ENCODE data around the gene NPAS3.

DNA sequence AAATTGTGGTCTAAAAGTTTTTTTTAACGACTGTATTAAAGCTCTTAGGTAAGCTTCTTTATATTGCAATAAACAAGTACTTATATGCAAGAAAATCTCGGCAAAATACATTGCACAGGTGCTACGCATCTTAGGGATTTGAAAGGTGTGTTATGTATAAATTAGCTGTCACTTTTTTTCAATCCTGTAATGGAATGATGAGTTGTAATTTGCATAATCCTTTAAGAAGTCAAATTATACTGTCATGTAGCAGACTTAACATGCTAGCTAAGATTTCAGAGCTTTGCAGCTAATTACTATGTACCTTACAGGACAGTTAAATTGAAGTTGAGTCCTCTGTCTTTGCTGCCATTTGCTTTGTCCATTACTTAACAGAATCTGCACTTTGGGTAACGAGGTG, 117.5 kb downstream of the NPAS3 start:
- TF ChIP-seq, protein P1, sequence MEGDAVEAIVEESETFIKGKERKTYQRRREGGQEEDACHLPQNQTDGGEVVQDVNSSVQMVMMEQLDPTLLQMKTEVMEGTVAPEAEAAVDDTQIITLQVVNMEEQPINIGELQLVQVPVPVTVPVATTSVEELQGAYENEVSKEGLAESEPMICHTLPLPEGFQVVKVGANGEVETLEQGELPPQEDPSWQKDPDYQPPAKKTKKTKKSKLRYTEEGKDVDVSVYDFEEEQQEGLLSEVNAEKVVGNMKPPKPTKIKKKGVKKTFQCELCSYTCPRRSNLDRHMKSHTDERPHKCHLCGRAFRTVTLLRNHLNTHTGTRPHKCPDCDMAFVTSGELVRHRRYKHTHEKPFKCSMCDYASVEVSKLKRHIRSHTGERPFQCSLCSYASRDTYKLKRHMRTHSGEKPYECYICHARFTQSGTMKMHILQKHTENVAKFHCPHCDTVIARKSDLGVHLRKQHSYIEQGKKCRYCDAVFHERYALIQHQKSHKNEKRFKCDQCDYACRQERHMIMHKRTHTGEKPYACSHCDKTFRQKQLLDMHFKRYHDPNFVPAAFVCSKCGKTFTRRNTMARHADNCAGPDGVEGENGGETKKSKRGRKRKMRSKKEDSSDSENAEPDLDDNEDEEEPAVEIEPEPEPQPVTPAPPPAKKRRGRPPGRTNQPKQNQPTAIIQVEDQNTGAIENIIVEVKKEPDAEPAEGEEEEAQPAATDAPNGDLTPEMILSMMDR (IDR thresholded peaks at IDR 0.05) = no peak
- no peak for TF ChIP-seq POLR2A (IDR thresholded peaks at IDR 0.05; ENCODE audit: low read length)
- TF ChIP-seq ZFP36 (IDR thresholded peaks at IDR 0.05; ENCODE audit: borderline replicate concordance, partially characterized antibody) = no peak

All from A549 (cell line).